HEK293 (cell line): ENCODE data around the gene AP2A1.

Source experiments
- CTCF ChIP-seq: fragments of 450-650 bp; formaldehyde crosslinking; IDR thresholded peaks from 2 replicates; pipeline ENCODE4 v1.5.1; 2016; ENCODE audit warnings: missing biosample characterization, missing genetic modification characterization
- KLF1 ChIP-seq: fragments of 450-650 bp; formaldehyde crosslinking; IDR thresholded peaks from 2 replicates; pipeline ENCODE4 v1.5.1; 2016; ENCODE audit warnings: missing biosample characterization, missing genetic modification characterization
- KLF16 ChIP-seq: fragments of 450-650 bp; formaldehyde crosslinking; IDR thresholded peaks from 2 replicates; pipeline ENCODE4 v1.5.1; 2017; ENCODE audit warnings: missing biosample characterization, missing genetic modification characterization
- KLF9 ChIP-seq: fragments of 450-650 bp; formaldehyde crosslinking; IDR thresholded peaks from 2 replicates; pipeline ENCODE4 v1.5.1; 2016; ENCODE audit warnings: missing biosample characterization, missing genetic modification characterization, low read depth
- ZBTB21 ChIP-seq: fragments of 450-650 bp; formaldehyde crosslinking; IDR thresholded peaks from 2 replicates; pipeline ENCODE4 v1.5.1; 2017; ENCODE audit warnings: missing biosample characterization, missing genetic modification characterization
- ZNF24 ChIP-seq: fragments of 450-650 bp; formaldehyde crosslinking; IDR thresholded peaks from 2 replicates; pipeline ENCODE4 v1.5.1; 2016; ENCODE audit warnings: missing biosample characterization, missing genetic modification characterization
- ZNF274 ChIP-seq, 2 experiments: fragments of 200-500 bp in 1 of 2; fragments of 450-650 bp in 1 of 2; sonication (Bioruptor generic) in 1 of 2; formaldehyde crosslinking in 1 of 2; IDR thresholded peaks; 2 replicates each; pipeline versions ENCODE4 v1.5.1 to v1.6.1; 2014 to 2016; ENCODE audit warnings: borderline replicate concordance in 1 of 2, inconsistent platforms in 1 of 2, low read length in 1 of 2, missing biosample characterization in 1 of 2, missing genetic modification characterization in 1 of 2
- ZNF571 ChIP-seq: fragments of 450-650 bp; formaldehyde crosslinking; IDR thresholded peaks from 2 replicates; pipeline ENCODE4 v1.5.0; 2017; ENCODE audit warnings: missing biosample characterization, missing genetic modification characterization
- TF ChIP-seq, protein P1 (sequence below): fragments of 450-650 bp; formaldehyde crosslinking; IDR thresholded peaks from 2 replicates; pipeline ENCODE4 v1.5.1; 2016; ENCODE audit warnings: missing biosample characterization, missing genetic modification characterization, low read depth
- TF ChIP-seq, protein P2 (sequence below): fragments of 450-650 bp; formaldehyde crosslinking; IDR thresholded peaks from 2 replicates; pipeline ENCODE4 v1.5.1; 2016; ENCODE audit warnings: missing biosample characterization, missing genetic modification characterization

DNA sequence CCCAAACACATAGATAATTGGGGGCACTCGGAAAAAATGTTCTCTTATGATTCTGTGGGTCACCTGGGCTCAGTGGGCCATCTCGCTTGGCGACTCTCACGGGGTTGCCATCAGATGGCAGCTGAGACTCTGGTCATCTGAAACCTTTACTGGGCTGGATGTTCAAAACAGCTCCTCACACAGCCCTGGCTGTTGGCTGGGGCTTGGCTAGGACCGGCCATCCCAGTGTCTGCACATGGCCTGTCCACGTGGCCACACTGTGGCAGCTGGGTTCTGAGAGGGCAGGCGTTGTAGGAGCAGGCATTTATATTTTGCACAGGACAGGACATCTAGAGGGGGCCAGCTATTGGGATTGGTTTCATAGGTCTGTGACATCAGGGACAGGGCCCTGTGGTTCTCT, 66.8 kb downstream of the AP2A1 start:
- TF ChIP-seq CTCF (tag by site-specific recombination) (no peak), ZBTB21 (no peak), ZNF24 (tag by site-specific recombination) (no peak), ZNF571 (tag by site-specific recombination) (no peak), KLF16 (no peak), KLF9 (tag by site-specific recombination) (no peak), KLF1 (no peak), ZNF274 (IDR thresholded peaks at IDR 0.05; ENCODE audit: low read length) (no peak), ZNF274 (tag by site-specific recombination; IDR thresholded peaks at IDR 0.05; ENCODE audit: borderline replicate concordance) (no peak)
- TF ChIP-seq, protein P1, sequence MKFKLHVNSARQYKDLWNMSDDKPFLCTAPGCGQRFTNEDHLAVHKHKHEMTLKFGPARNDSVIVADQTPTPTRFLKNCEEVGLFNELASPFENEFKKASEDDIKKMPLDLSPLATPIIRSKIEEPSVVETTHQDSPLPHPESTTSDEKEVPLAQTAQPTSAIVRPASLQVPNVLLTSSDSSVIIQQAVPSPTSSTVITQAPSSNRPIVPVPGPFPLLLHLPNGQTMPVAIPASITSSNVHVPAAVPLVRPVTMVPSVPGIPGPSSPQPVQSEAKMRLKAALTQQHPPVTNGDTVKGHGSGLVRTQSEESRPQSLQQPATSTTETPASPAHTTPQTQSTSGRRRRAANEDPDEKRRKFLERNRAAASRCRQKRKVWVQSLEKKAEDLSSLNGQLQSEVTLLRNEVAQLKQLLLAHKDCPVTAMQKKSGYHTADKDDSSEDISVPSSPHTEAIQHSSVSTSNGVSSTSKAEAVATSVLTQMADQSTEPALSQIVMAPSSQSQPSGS (tag by site-specific recombination): no peak
- TF ChIP-seq, protein P2, sequence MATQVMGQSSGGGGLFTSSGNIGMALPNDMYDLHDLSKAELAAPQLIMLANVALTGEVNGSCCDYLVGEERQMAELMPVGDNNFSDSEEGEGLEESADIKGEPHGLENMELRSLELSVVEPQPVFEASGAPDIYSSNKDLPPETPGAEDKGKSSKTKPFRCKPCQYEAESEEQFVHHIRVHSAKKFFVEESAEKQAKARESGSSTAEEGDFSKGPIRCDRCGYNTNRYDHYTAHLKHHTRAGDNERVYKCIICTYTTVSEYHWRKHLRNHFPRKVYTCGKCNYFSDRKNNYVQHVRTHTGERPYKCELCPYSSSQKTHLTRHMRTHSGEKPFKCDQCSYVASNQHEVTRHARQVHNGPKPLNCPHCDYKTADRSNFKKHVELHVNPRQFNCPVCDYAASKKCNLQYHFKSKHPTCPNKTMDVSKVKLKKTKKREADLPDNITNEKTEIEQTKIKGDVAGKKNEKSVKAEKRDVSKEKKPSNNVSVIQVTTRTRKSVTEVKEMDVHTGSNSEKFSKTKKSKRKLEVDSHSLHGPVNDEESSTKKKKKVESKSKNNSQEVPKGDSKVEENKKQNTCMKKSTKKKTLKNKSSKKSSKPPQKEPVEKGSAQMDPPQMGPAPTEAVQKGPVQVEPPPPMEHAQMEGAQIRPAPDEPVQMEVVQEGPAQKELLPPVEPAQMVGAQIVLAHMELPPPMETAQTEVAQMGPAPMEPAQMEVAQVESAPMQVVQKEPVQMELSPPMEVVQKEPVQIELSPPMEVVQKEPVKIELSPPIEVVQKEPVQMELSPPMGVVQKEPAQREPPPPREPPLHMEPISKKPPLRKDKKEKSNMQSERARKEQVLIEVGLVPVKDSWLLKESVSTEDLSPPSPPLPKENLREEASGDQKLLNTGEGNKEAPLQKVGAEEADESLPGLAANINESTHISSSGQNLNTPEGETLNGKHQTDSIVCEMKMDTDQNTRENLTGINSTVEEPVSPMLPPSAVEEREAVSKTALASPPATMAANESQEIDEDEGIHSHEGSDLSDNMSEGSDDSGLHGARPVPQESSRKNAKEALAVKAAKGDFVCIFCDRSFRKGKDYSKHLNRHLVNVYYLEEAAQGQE (tag by site-specific recombination): no peak
